GM19193 (cell line): ENCODE measurements around the gene CD2AP.

Experiments
- POLR2A ChIP-seq: IDR thresholded peaks from 4 replicates; pipeline ENCODE4 v1.6.1; 2011; ENCODE audit not compliant: insufficient read depth, insufficient read length; ENCODE audit errors: extremely low read depth

CD2AP gene

GRCh38 chr6:47452899-47453298 lies 24.7 kb upstream of the CD2AP start:
- no peak for TF ChIP-seq POLR2A

GRCh38 chr6:47453372-47453936 lies 24.1 kb upstream of the CD2AP start:
- TF ChIP-seq POLR2A, result no peak

DNA sequence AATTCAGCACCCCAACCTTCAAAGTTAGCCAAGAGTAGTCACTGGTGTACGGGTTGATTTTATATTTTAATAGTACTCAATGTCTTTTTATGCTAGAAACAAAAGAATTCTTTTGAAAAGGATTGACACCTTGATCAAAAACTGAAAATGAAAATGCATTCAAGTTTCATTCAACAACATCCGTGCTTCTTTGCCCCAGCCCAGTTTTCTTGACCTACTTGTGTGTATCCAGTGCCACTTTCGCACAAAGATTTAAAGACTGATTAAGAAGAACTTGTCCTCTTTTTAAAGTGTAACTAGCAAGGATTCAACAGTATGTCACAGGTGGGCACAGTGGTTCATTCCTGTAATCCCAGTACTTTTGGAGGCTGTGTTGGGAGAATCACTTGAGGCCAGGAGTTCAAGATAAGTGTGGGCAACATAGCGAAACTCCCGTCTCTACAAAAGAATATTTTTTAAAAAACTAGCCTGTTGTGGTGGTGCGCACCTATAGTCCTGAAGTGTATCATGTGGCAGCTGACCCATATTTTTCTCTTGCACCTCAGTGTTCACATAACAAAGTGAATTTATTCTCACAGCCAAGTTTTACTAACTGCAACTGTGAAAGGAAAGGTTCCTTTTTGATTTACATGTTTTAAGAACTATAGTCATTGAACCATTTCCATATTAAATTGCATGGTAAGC lies 22.7 kb upstream of the CD2AP start:
- no peak for TF ChIP-seq POLR2A

DNA sequence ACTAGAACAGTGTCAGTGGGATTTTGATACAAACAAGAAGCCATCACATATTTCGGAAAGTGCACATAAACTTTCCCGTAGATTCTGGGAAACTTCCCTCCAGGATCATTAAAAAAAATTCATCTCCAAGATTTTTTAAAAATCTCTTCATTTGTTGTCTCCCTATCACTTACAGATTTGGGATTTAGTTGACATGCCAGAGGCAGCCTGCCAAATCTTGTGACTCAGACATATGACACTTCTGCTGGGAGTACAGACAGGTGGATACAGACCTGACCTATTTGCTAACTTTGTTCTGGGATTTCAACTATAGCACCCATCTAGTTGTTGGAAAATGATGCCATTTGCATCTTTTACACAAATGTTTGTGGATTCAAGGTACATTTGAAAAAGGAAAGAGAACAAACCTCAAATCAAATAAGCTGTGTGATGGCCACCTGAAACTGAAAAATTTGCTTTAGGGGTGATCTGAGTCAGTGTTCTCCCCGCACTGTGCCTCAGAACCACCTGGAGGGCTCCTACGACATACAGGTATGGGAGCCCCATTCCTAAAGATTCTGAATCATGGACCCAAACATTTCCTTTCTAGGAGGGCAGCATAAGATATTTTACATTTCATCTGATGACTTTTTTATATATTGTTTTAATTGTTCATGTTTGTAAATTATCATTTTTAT lies 21.9 kb upstream of the CD2AP start:
- no peak for TF ChIP-seq POLR2A

DNA sequence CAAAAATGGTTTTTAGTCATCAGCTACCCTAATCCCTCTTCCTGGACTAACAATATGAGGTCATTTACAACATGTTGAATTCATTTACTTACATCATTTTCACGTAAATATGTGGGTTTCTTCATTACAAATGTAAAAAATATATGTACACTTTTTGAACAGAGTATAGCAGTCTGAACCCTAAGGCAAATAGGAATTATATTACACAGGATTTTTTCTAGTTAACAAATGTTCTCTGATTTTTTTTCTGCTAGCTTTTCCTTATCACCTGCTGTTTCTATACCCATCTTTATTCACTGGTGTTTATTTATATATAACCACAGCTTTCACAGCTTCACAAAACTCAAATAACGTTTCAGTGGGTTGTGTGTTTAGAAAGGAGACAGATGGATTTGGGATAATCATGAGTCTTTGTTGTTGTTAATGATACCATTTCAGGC lies 21.0 kb upstream of the CD2AP start:
- TF ChIP-seq POLR2A, result no peak

- TF ChIP-seq POLR2A, result no peak
Measured at GRCh38 chr6:47457370-47457769, 20.2 kb upstream of the CD2AP start.

DNA sequence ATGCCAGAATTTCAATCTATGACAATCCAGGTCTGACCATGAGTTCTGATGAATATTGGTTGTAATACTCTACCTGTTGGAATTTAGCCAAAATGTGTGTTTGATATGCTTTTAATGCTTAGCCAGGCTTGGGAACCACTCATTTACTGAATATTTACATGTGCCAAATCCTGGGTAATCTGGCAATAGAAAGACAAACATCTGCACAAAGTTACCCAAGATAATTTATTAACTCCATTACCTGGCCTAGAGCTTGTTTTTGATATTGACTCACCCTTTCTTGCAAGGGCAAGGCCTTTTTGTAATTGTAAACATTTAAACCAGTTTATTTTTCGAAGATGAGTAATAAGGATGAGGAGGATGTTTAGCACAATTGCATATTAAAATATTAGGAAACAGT lies 13.5 kb upstream of the CD2AP start:
- TF ChIP-seq POLR2A, result no peak

DNA sequence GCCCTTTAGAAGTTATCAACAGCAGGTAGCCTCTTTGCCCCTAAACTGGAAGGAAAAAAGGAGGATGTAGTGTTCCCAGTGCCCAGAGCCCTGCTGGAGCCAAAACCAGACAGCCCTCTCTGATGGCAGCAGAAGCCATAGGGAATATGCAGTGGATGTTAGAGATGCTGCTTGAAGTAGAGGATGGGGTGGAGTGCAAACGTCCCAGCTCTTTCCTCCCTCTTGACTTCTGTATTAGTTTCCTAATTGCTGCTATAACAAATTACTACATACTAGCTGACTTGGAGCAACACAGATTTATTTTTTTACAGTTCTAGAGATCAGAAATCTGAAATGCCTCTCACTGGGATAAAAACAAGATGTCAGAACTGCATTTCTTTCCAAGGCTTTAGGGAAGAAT lies 12.5 kb upstream of the CD2AP start:
- no peak for TF ChIP-seq POLR2A

GRCh38 chr6:47471911-47472310 lies 5.7 kb upstream of the CD2AP start:
- no peak for TF ChIP-seq POLR2A

DNA sequence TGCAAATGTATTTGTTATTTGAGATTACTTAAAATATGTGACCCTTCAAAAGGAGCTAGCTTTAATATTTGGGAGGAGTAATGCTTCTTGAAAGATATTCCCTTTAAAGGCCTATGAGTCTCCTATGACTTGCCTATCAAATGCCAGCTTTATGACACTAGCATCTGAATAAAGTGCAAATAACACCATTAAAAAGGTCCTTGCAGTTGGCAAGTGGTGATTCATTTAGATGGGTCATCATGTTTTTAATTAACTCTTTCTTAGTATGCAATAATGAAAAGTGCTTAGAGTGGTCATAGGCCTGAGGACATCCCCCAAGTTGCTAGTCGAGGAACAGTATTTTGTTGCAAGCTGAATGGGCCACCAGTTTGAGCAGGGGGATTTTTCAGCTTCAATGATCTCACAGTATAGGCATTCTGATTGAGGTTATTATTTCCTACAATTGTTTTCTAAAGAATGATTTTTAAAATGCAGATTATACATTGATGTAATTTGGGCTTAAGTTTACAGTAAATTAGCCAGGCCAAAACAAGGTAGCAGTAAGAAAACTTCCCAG lies 3.7 kb upstream of the CD2AP start:
- TF ChIP-seq POLR2A, result no peak

DNA sequence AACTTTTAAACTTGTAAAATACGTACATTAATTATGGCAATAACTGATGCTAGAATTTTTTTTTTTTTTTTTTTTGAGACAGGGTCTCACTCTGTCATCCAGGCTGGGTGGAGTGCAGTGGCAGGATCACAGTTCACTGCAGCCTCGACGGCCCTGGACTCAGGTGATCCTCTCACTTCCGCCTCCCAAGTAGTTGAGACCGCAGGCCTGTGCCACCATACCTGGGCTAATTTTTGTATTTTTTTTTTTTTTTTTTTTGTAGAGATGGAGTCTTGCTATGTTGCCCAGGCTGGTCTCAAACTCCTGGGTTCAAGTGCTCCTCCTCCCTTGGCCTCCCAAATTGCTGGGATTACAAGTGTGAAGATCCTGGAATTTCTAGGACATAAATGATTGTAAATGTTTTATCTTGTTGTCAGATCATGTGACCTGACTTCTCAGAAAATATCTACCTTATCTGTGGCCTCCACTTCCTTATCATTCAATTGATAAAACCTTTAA lies 2.2 kb upstream of the CD2AP start:
- TF ChIP-seq POLR2A, result no peak

GRCh38 chr6:47476781-47477496 lies 650 bp upstream of the CD2AP start:
- TF ChIP-seq POLR2A, result no peak

GRCh38 chr6:47478233-47479139 lies 897 bp downstream of the CD2AP start:
- no peak for TF ChIP-seq POLR2A

DNA sequence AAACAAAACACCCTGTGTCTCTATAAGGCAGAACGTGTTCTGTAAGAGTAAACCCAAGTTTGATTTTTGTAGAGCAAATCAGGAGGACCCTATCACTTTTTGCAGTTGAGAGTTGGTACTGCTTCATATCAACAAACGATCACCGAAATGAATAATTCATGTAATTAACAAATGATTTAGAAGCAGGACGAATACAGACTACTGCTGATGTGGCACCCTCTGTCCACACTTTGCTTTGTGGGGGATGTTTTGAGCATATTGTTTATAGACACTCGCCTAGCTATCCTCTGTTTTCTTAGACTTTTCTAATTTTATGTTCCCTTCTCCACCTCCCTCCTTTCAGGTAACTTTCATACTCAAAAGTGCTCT lies 1.5 kb downstream of the CD2AP start:
- no peak for TF ChIP-seq POLR2A
